Measurements from ENCODE around the gene NBAS.
"Not testable (repeated sequence)": the region's sequence is repeated elsewhere in the genome, so short reads cannot be mapped to it uniquely, and the experiment has no call there.

Gene NBAS

GRCh38 chr2:15404511-15404910, 156.6 kb downstream of the NBAS start:
- DNase-seq, result not testable (repeated sequence)

DNA sequence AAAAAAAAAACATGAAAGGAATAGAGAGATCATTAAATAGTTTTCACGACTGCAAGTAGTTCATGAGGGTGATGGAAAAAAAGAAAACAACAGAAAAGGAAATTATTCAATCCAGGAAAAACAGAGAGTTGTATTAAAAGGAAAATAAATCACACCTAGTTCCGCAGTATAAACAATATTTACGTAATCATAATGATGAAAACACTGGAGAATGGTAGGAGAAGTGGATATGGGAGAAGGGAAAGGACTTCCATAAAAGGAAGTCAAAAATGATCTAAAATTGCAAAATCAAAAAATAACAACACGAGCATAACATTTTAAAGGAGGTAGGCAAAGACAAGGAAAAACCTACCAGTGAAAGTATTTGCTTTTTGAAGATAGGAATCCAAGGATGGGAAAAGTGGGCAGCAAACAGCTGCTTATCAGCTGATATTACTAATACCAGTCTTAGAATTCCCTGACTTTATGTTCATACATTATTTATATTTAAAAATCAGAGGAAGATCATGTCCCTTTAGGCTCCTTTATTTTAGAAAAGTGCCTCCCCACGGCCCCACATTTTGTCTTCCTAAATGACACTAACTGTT, 160.8 kb downstream of the NBAS start:
- no peak for DNase-seq

GRCh38 chr2:15399241-15399640, 161.9 kb downstream of the NBAS start:
- DNase-seq, result no peak

GRCh38 chr2:15391751-15392150, 169.4 kb downstream of the NBAS start:
- DNase-seq, result no peak

- no peak for DNase-seq
Observed at GRCh38 chr2:15389895-15390294, 171.2 kb downstream of the NBAS start.

- DNase-seq, result no peak
Observed at GRCh38 chr2:15389326-15389700, 171.8 kb downstream of the NBAS start.

GRCh38 chr2:15388406-15389325, 172.5 kb downstream of the NBAS start:
- DNase-seq, result no peak

DNA sequence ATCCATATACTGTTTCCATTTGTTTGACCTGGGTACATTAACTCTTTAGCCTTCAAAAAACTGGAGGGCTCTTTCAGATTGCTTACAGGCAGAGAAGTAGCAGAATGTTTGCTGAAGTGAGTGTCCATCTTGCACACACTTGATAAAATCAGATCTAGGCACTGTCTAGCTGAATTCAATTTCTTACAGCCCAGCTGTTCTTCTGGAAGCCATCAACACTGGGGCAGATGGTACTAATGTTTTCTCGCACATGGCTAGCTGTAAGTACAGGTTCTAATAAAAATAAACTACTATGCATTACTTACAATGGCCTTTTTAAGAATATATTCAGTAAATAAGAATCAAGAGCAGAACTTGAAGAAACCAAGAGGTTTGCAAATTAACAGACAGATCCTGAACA, 175.9 kb downstream of the NBAS start:
- DNase-seq, result no peak

- DNase-seq, result no peak
Observed at GRCh38 chr2:15383695-15384350, 177.3 kb downstream of the NBAS start.

- no peak for DNase-seq
Observed at GRCh38 chr2:15378148-15378908, 182.8 kb downstream of the NBAS start.

GRCh38 chr2:15377202-15377601, 183.9 kb downstream of the NBAS start:
- no peak for DNase-seq

GRCh38 chr2:15372019-15372418, 189.1 kb downstream of the NBAS start:
- no peak for DNase-seq

DNA sequence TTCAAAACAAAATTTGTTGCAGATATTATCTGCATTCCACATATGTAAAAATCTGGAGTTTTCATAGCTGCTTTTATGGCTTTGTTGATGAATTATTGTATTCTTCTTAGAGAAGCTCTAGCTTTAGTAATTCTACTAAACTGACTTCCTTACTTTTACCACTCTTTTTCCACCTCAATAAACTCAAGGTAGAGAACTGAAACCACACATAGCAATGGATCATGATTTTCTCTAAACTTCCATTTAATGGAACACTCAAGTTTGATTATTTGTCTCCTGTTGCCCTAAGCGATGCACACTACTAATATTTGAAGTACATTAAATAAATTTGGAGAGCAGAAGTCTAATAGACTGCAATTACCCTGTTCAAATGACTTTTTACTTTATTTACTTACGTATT, 192.0 kb downstream of the NBAS start:
- DNase-seq, result no peak

GRCh38 chr2:15367715-15368114, 193.4 kb downstream of the NBAS start:
- DNase-seq, result no peak

DNA sequence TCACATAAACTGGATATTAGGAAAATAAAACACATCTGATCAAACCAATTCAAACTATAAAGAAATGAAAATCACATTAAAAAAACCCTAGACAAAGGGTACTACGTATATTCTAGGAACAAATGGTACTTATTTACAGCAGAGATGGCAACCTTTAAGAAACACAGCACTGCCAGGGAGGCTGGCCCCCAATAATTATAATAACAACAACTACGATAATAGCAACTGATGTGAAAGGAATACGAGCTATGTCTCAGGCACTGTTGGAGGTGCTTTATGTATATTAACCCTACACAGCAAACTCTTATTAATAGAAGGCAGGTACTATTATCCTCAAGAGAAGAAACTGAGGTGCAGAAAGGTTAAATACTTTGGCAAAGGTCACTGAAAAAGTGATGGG, 193.9 kb downstream of the NBAS start:
- DNase-seq, result no peak

DNA sequence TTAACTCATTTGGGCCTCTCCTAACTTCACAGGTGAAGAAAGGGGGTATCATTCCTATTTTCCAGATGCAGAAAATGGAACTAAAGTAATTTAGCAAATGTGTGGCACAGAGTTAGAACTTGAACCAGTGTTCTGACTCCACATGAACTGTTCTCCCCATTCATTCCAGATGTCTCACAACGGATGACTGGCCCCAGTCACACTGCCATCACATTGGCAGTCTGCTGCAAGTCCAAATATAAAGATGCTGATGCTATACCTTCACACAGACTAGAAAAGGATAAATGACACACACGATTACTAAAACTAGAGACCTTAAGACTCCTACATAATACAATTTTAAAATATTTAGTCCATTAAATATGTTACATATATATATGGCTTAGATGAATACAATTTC, 195.7 kb downstream of the NBAS start:
- DNase-seq, result no peak

DNA sequence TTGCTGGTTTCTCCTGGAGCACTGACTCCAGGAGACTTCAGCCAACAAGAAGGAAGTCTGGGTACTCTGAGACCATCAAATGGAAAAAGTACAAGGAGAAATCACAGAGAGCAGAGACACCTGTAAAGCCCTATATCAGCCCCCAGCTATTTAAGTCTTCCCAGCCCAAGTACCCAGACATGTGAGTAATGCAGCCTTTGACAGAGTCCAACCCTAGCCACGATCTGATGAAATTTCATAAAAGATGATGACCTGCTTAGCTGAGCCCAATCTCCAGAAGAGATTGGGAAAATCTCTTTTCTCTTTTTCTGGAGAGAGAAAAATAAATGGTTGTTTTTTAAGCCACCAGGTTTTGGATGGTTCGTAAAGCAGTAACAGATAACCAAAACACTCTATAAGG, 196.6 kb downstream of the NBAS start:
- no peak for DNase-seq

DNA sequence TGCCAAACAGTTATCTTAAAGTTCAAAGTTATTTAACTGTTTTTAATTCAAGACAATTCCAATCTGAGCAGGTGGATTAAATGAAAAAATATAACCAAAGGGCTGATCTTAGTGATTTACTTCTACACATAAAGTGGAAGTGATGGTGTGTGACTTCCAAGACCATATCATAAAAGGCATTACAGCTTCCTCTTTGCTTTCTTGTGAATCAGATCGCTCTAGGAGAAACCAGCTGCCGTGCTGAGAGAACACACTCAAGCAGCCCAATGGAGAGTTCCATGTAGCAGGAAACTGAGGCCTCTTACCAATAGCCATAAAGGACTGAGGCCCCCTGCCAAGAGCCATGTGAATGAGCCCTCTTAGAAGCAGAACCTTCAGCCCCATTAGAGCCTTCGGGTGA, 197.4 kb downstream of the NBAS start:
- DNase-seq, result no peak

DNA sequence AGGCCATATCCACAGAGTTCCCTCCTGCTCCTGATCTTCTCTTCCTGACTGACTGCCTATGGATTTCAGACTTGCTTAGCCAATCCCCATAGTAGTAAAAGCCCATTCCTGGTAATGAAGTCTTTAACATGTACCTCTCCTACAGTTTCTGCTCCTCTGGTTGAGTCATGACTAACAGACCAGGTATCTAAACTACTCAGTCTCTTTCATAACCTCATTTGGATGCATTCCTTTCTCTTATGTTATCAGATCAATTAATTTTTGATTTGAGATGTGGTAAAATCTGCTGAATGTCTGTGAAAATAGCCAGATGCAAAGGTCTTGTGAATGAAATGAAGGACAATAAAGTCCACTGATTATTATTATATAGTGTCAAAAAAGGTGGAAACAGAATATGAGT, 198.0 kb downstream of the NBAS start:
- DNase-seq, result no peak

GRCh38 chr2:15359716-15360531, 201.2 kb downstream of the NBAS start:
- DNase-seq, result no peak

GRCh38 chr2:15357922-15358321, 203.2 kb downstream of the NBAS start:
- no peak for DNase-seq

DNA sequence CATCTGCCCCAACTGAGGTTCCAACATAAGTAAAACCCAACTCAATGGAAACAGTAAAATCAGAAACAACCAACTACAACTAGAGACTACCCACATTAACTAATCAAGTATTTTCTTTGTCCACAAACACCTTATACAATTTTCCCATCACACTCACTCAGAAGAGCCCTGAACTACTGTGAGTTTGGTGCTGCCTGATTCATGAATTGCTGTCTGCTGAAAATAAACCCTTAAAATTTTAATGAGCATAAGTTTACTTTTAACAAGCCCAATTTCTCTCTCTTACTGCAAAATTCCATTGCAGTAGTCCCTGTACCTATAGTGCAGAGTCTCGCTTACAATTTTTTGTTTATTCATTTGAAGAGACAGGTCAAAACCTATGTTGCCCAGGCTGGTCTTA, 203.9 kb downstream of the NBAS start:
- DNase-seq, result no peak

All from GDM1 (cell line).